Measurements from ENCODE around the gene AGRP. TPM values are rescaled to one million over a fixed set of nuclear protein-coding genes. Genes with fewer than 3 reads are reported as not detected.
A peak's percentile ranks its signal among the peaks of the same experiment; 100 is the strongest.

AGRP gene
- total RNA-seq, 1 experiment from 2014 or later: not detected

- H3K4me3 ChIP-seq (ENCODE audit: low read depth, low read length): no peak overlapping the region
- peaks cover 4% of the 10 kb centered on the region for H3K4me1 ChIP-seq
- POLR2A ChIA-PET: no interaction called here
- H3K4me1 Mint-ChIP-seq (ENCODE audit: low read depth, unreplicated experiment): peaks cover 17% of the 10 kb centered on the region
- no peak overlapping the region for H3K4me3 Mint-ChIP-seq (ENCODE audit: unreplicated experiment)
- H3K27me3 Mint-ChIP-seq (ENCODE audit: insufficient read depth, unreplicated experiment): no peaks in the 10 kb centered on the region
- CTCF ChIA-PET: interaction anchor here (0.7 kb wide), 2 partner anchors 149 to 997 kb away, joined by 3 to 4 read pairs; no protein-coding TSS in a partner anchor
- intact Hi-C loops (cut with micrococcal nuclease; ENCODE audit: unreplicated experiment): no loop called here
- no peaks in the 10 kb centered on the region for H3K9me3 ChIP-seq
- TF ChIP-seq CTCF (IDR thresholded peaks at IDR 0.05; ENCODE audit: insufficient read depth in 1 of 2, low read depth in 1 of 2, low read length in 1 of 2, severe bottlenecking in 1 of 2, unreplicated experiment in 1 of 2): no peak
- DNase-seq: no peak
- no TSS peak for BruUV-seq (replicated peaks)
- H3K27me3 ChIP-seq (replicated peaks; ENCODE audit: control insufficient read depth, insufficient read depth, low read length): no peaks in the 10 kb centered on the region
- H3K9me3 Mint-ChIP-seq (ENCODE audit: unreplicated experiment): no peaks in the 10 kb centered on the region
- no peaks in the 10 kb centered on the region for H3K36me3 ChIP-seq (ENCODE audit: control insufficient read depth, insufficient read depth, low read length)
- H3K36me3 Mint-ChIP-seq (ENCODE audit: insufficient read depth, unreplicated experiment): peaks cover 5% of the 10 kb centered on the region
- no peak overlapping the region for H3K27ac Mint-ChIP-seq (ENCODE audit: unreplicated experiment)
These were observed 35.9 kb upstream of the AGRP start for GRCh38 chr16:67519242-67519641.

GRCh38 chr16:67518676-67519075, 35.3 kb upstream of the AGRP start:
- no peaks in the 10 kb centered on the region for H3K27me3 Mint-ChIP-seq (ENCODE audit: insufficient read depth, unreplicated experiment)
- no peaks in the 10 kb centered on the region for H3K9me3 ChIP-seq
- CTCF ChIA-PET: interaction anchor here (0.7 kb wide), 1 partner anchor 149 kb away, joined by 3 read pairs; no protein-coding TSS in a partner anchor
- no peaks in the 10 kb centered on the region for H3K9me3 Mint-ChIP-seq (ENCODE audit: unreplicated experiment)
- no peak overlapping the region for H3K4me3 Mint-ChIP-seq (ENCODE audit: unreplicated experiment)
- peaks cover 15% of the 10 kb centered on the region for H3K4me1 Mint-ChIP-seq (ENCODE audit: low read depth, unreplicated experiment)
- POLR2A ChIA-PET: no interaction called here
- TF ChIP-seq CTCF (IDR thresholded peaks at IDR 0.05; ENCODE audit: insufficient read depth in 1 of 2, low read depth in 1 of 2, low read length in 1 of 2, severe bottlenecking in 1 of 2, unreplicated experiment in 1 of 2): no peak
- H3K36me3 Mint-ChIP-seq (ENCODE audit: insufficient read depth, unreplicated experiment): peaks cover 5% of the 10 kb centered on the region
- H3K36me3 ChIP-seq (ENCODE audit: control insufficient read depth, insufficient read depth, low read length): no peaks in the 10 kb centered on the region
- no peak for DNase-seq
- intact Hi-C loops (cut with micrococcal nuclease; ENCODE audit: unreplicated experiment): no loop called here
- H3K4me3 ChIP-seq (ENCODE audit: low read depth, low read length): no peak overlapping the region
- no peaks in the 10 kb centered on the region for H3K27me3 ChIP-seq (replicated peaks; ENCODE audit: control insufficient read depth, insufficient read depth, low read length)
- no peak overlapping the region for H3K27ac Mint-ChIP-seq (ENCODE audit: unreplicated experiment)
- 0 out of 2 replicates have a peak, but pooled peaks cover 4% of the 10 kb centered on the region for H3K4me1 ChIP-seq
- BruUV-seq (replicated peaks): no TSS peak

GRCh38 chr16:67517661-67518423, 34.5 kb upstream of the AGRP start:
- peak in 1 of 2 experiments; percentile 60 for DNase-seq
- CTCF ChIA-PET: interaction anchor here (0.7 kb wide), 2 partner anchors 11 to 155 kb away, joined by 3 to 7 read pairs; partner anchors contain the start of gene RIPOR1
- no peak for TF ChIP-seq CTCF (IDR thresholded peaks at IDR 0.05; ENCODE audit: insufficient read depth in 1 of 2, low read depth in 1 of 2, low read length in 1 of 2, severe bottlenecking in 1 of 2, unreplicated experiment in 1 of 2)

More at GRCh38 chr16:67517661-67518423, 34.5 kb upstream of the AGRP start:
- Histone ChIP-seq H3K9me3 (no peaks in the 10 kb centered on the region), H3K4me3 (ENCODE audit: low read depth, low read length) (no peak overlapping the region), H3K27me3 (replicated peaks; ENCODE audit: control insufficient read depth, insufficient read depth, low read length) (no peaks in the 10 kb centered on the region), H3K4me1 (0 out of 2 replicates have a peak, but pooled peaks cover 4% of the 10 kb centered on the region), H3K36me3 (ENCODE audit: control insufficient read depth, insufficient read depth, low read length) (no peaks in the 10 kb centered on the region)
- Mint-ChIP-seq H3K27me3 (ENCODE audit: insufficient read depth, unreplicated experiment) (no peaks in the 10 kb centered on the region), H3K4me3 (ENCODE audit: unreplicated experiment) (no peak overlapping the region), H3K36me3 (ENCODE audit: insufficient read depth, unreplicated experiment) (peaks cover 5% of the 10 kb centered on the region), H3K4me1 (ENCODE audit: low read depth, unreplicated experiment) (peaks cover 15% of the 10 kb centered on the region), H3K27ac (ENCODE audit: unreplicated experiment) (no peak overlapping the region), H3K9me3 (ENCODE audit: unreplicated experiment) (no peaks in the 10 kb centered on the region)
- intact Hi-C loops (cut with micrococcal nuclease; ENCODE audit: unreplicated experiment): no loop called here
- POLR2A ChIA-PET: no interaction called here
- BruUV-seq (replicated peaks): no TSS peak

All from Caco-2 (cell line).